SK-N-MC (cell line): Measurements from ENCODE around the gene ZBTB20.

Experiments used
- EZH2 ChIP-seq: fragments of 200-600 bp; sonication (generic); IDR thresholded peaks from one replicate; pipeline ENCODE4 v1.6.1; 2017; ENCODE audit warnings: antibody characterized with exemption
- POLR2AphosphoS5 ChIP-seq: IDR thresholded peaks from 2 replicates; pipeline ENCODE4 v1.6.1; 2012; ENCODE audit warnings: mild to moderate bottlenecking, low read depth, low read length, borderline replicate concordance

GRCh38 chr3:114847564-114847963 lies 299.5 kb downstream of the ZBTB20 start:
- no peak for TF ChIP-seq EZH2
- TF ChIP-seq POLR2AphosphoS5: no peak
